Camera-type eye (tissue), 1 donor: ENCODE measurements around the gene CYP2D6. TPM values are rescaled to one million over a fixed set of nuclear protein-coding genes. Genes with fewer than 3 reads are reported as not detected.

Source experiments
- total RNA-seq: library from RNA; depleted of rRNA; stranded (reverse); fragments of >200 nt; gene quantifications from one replicate; pipeline ENCODE4 v1.2.3, GENCODE V29; 2014

Gene CYP2D6
- total RNA-seq, result 3.3 TPM

GRCh38 chr22:42130639-42131431 is at the start of gene CYP2D6:
TSS of gene CYP2D6 (minus strand) at chr22:42130810. CDS start at chr22:42130791, 19 bp downstream.

GRCh38 chr22:42090596-42091454 is 39.8 kb downstream of the CYP2D6 start, which contains the start of gene NDUFA6:
TSS of gene NDUFA6 (minus strand) at chr22:42090772. CDS start at chr22:42090744, 28 bp downstream.

DNA sequence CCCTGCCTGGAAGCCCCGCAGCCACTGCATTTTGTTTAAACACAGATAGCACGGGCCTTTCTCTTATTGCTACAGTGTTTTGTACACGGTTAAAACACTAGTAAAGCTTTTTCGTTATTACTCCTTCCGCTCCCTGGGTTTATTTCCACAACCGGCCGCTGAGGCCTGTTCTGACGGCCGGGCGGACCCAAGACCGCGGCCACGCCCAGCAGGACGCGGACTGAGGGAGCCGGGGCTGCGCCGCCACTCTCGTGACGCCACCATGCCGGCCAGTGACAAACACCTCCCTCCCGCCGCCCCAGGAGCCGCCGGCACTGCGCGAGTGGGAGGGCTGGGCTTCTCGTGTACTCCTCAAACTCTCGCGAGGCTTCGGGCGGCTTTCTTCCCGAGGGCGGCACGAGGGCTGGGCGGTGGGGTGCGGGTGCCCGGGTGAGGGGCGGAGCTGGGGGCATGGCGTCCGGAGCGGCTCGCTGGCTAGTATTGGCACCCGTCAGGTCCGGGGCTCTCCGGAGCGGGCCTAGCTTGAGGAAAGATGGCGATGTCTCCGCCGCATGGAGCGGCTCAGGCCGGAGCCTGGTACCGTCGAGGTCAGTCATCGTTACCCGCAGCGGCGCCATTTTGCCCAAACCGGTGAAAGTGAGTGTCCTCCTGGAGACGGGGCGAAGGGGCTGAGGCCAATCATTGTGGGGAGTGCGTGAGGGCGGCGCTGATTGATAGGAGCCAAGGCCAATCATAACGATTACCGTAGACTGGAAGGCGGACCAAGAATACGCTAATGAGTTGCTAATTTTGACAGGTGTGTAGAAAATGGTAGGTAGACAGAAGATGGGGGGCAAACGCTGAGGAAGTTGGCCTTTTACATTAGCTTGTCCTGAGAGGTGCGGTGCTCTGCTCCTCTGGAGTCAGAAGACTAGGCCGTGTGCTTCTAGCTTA is 51.0 kb downstream of the CYP2D6 start, which contains the start of gene SMDT1:
SMDT1 (plus strand) TSS at position 382 of the 933 bp plus-strand sequence; CDS start at position 451, 69 bp downstream.

Other genes with a start within 250 kb of the CYP2D6 start
- gene SHISA8, start 215.7 kb downstream of the CYP2D6 start, total RNA-seq, result 0.55 TPM
- gene TNFRSF13C, start 204.0 kb downstream of the CYP2D6 start, total RNA-seq, result 0.49 TPM
- 11.3 TPM for gene CENPM, start 183.7 kb downstream of the CYP2D6 start, total RNA-seq
- 47.3 TPM for gene SEPTIN3, start 161.4 kb downstream of the CYP2D6 start, total RNA-seq
- 8.6 TPM for gene WBP2NL, start 132.0 kb downstream of the CYP2D6 start, total RNA-seq
- 32.5 TPM for gene NAGA, start 60.0 kb downstream of the CYP2D6 start, total RNA-seq
- 18.1 TPM for gene PHETA2, start 56.6 kb downstream of the CYP2D6 start, total RNA-seq
- gene SMDT1, start 51.1 kb downstream of the CYP2D6 start, total RNA-seq, result 19.1 TPM
- 62.5 TPM for gene NDUFA6, start 40.0 kb downstream of the CYP2D6 start, total RNA-seq
- gene TCF20, start 139.8 kb upstream of the CYP2D6 start, total RNA-seq, result 50.8 TPM